MM.1S (cell line): ENCODE data around the gene TEX264.

Experiments
- DNase-seq: peaks from one replicate; pipeline ENCODE4 v3.0.0-alpha.2; 2015
- H2AFZ ChIP-seq: fragments of 300-600 bp; sonication (generic); 2 replicates; pipeline ENCODE4 v1.6.0; 2016; ENCODE audit warnings: antibody characterized with exemption, low read length
- H3F3A ChIP-seq: fragments of 300-600 bp; sonication (generic); 2 replicates; pipeline ENCODE4 v1.6.1; 2016; ENCODE audit warnings: mild to moderate bottlenecking, antibody characterized with exemption, low read length, moderate library complexity, mixed read lengths; ENCODE audit not compliant: insufficient read depth
- H3K27ac ChIP-seq: fragments of 300-600 bp; sonication (generic); 2 replicates; pipeline ENCODE4 v1.5.1; 2016; ENCODE audit warnings: mild to moderate bottlenecking, low read length
- H3K27me3 ChIP-seq: fragments of 300-600 bp; sonication (generic); replicated peaks from 2 replicates; pipeline ENCODE4 v1.6.0; 2016; ENCODE audit warnings: low read length; ENCODE audit not compliant: insufficient read depth
- H3K36me3 ChIP-seq: fragments of 300-600 bp; sonication (generic); replicated peaks from 2 replicates; pipeline ENCODE4 v1.6.1; 2016; ENCODE audit warnings: mild to moderate bottlenecking, low read length, mixed read lengths; ENCODE audit not compliant: insufficient read depth
- H3K4me1 ChIP-seq: fragments of 300-600 bp; sonication (generic); 2 replicates; pipeline ENCODE4 v1.6.1; 2016; ENCODE audit warnings: low read length, mixed read lengths
- H3K4me2 ChIP-seq: fragments of 300-600 bp; sonication (generic); 2 replicates; pipeline ENCODE4 v1.6.0; 2016; ENCODE audit warnings: low read depth, low read length
- H3K4me3 ChIP-seq: fragments of 300-600 bp; sonication (generic); 2 replicates; pipeline ENCODE4 v1.5.1; 2016; ENCODE audit warnings: low read length, mixed read lengths
- H3K79me2 ChIP-seq: fragments of 300-600 bp; sonication (generic); 2 replicates; pipeline ENCODE4 v1.6.1; 2016; ENCODE audit warnings: mixed run types, low read length, mixed read lengths
- H3K9ac ChIP-seq: fragments of 300-600 bp; sonication (generic); 2 replicates; pipeline ENCODE4 v1.6.1; 2016; ENCODE audit warnings: low read length, mixed read lengths
- H3K9me2 ChIP-seq: fragments of 300-600 bp; sonication (generic); replicated peaks from 2 replicates; pipeline ENCODE4 v1.6.1; 2016; ENCODE audit warnings: mild to moderate bottlenecking, low read length, mixed read lengths; ENCODE audit not compliant: insufficient read depth
- H3K9me3 ChIP-seq: fragments of 300-600 bp; sonication (generic); replicated peaks from 2 replicates; pipeline ENCODE4 v1.6.1; 2016; ENCODE audit warnings: mild to moderate bottlenecking, low read length, mixed read lengths; ENCODE audit not compliant: insufficient read depth
- H4K20me1 ChIP-seq: fragments of 300-600 bp; sonication (generic); 2 replicates; pipeline ENCODE4 v1.6.1; 2016; ENCODE audit warnings: mild to moderate bottlenecking, low read length, moderate library complexity, mixed read lengths; ENCODE audit not compliant: insufficient read depth
- EZH2 ChIP-seq: fragments of 300-600 bp; sonication (generic); optimal IDR thresholded peaks from 2 replicates; pipeline ENCODE3; 2017; ENCODE audit warnings: low read depth, mild to moderate bottlenecking, antibody characterized with exemption, low read length, mixed read lengths
- EZH2phosphoT487 ChIP-seq: fragments of 300-600 bp; sonication (generic); IDR thresholded peaks from 2 replicates; pipeline ENCODE4 v1.6.1; 2018; ENCODE audit warnings: antibody characterized with exemption, low read length
- TF ChIP-seq, protein P1 (sequence below): fragments of 300-600 bp; sonication (generic); IDR thresholded peaks from 2 replicates; pipeline ENCODE4 v1.5.1; 2016; ENCODE audit warnings: antibody characterized with exemption, low read length, mixed read lengths

The TEX264 gene

DNA sequence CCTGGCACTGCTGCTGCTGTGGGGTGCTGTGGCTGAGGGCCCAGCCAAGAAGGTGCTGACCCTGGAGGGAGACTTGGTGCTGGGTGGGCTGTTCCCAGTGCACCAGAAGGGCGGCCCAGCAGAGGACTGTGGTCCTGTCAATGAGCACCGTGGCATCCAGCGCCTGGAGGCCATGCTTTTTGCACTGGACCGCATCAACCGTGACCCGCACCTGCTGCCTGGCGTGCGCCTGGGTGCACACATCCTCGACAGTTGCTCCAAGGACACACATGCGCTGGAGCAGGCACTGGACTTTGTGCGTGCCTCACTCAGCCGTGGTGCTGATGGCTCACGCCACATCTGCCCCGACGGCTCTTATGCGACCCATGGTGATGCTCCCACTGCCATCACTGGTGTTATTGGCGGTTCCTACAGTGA, 38.0 kb downstream of the TEX264 start:
- no peak for DNase-seq
- Histone ChIP-seq H3K36me3 (no peaks in the 10 kb centered on the region), H3K4me1 (no peaks in the 10 kb centered on the region), H3K9me2 (no peaks in the 10 kb centered on the region), H4K20me1 (no peaks in the 10 kb centered on the region), H3K27ac (no peak overlapping the region), H3K4me2 (no peak overlapping the region), H3F3A (no peaks in the 10 kb centered on the region), H3K27me3 (no peaks in the 10 kb centered on the region), H3K9me3 (no peaks in the 10 kb centered on the region), H2AFZ (no peak overlapping the region), H3K9ac (no peak overlapping the region), H3K4me3 (no peak overlapping the region), H3K79me2 (no peaks in the 10 kb centered on the region)
- TF ChIP-seq EZH2: no peak
- TF ChIP-seq EZH2phosphoT487: no peak
- TF ChIP-seq, protein P1, sequence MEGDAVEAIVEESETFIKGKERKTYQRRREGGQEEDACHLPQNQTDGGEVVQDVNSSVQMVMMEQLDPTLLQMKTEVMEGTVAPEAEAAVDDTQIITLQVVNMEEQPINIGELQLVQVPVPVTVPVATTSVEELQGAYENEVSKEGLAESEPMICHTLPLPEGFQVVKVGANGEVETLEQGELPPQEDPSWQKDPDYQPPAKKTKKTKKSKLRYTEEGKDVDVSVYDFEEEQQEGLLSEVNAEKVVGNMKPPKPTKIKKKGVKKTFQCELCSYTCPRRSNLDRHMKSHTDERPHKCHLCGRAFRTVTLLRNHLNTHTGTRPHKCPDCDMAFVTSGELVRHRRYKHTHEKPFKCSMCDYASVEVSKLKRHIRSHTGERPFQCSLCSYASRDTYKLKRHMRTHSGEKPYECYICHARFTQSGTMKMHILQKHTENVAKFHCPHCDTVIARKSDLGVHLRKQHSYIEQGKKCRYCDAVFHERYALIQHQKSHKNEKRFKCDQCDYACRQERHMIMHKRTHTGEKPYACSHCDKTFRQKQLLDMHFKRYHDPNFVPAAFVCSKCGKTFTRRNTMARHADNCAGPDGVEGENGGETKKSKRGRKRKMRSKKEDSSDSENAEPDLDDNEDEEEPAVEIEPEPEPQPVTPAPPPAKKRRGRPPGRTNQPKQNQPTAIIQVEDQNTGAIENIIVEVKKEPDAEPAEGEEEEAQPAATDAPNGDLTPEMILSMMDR: no peak

DNA sequence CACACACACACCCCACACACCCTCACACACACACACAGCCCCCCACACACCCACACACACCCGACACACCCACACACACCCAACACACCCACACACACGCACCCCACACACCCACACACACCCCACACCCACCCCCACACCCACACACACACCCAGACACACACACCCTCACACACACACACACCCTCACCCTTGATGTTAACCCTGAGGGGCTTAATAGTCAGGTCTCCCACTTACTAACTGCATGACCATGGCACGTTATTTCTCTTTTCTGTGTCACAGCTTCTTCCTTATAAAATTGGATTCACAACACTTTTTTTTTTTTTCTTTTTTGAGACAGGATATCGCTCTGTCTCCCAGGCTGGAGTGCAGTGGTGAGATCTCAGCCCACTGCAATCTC, 38.6 kb downstream of the TEX264 start:
- Histone ChIP-seq H3K4me3 (no peak overlapping the region), H3K9ac (no peak overlapping the region), H3K4me2 (no peak overlapping the region), H3K9me2 (no peaks in the 10 kb centered on the region), H3K27ac (no peak overlapping the region), H3K4me1 (no peaks in the 10 kb centered on the region), H3K36me3 (no peaks in the 10 kb centered on the region), H4K20me1 (no peaks in the 10 kb centered on the region), H2AFZ (no peak overlapping the region), H3F3A (no peaks in the 10 kb centered on the region), H3K79me2 (no peaks in the 10 kb centered on the region), H3K9me3 (no peaks in the 10 kb centered on the region), H3K27me3 (no peaks in the 10 kb centered on the region)
- TF ChIP-seq EZH2 (no peak), EZH2phosphoT487 (no peak)
- TF ChIP-seq, protein P1: no peak
- DNase-seq: no peak

DNA sequence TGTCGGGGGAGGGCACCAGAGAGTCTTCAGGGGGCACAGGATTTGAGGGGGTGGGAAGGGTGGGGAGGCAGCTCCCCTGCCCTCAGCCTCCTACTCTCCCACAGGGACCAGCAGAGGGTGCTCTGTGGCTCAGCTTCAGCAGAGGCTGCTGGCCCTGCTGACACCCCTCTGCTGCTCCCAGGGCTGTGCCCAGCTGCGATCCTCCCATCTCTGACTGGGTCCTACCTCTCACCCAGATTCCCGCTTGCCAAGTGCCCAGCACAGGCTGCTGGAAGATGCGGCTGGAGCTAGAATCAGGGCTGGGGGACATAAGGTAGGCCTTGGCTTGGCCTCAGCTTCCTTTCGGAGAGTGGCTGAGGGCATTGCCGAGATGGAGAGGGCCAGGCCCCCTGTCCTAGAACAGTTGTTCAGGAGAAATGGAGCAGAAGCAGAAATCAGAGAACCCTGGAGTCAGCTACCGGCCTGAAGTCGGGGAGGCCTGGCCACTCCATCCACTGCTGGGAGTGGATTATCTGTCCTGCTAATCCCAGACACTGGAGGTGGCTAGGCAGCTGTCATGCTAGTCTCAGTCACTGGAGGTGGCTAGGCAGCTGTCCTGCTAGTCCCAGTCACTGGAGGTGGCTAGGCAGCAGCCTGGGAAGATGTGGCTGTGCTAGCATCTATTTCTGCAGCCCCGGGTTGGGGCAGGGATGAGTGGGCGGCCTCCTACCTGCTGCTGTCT, 39.7 kb downstream of the TEX264 start:
- H2AFZ ChIP-seq: no peak overlapping the region
- H3K4me1 ChIP-seq: no peaks in the 10 kb centered on the region
- H3K4me3 ChIP-seq: no peak overlapping the region
- no peaks in the 10 kb centered on the region for H3K36me3 ChIP-seq
- H3K9me2 ChIP-seq: no peaks in the 10 kb centered on the region
- no peaks in the 10 kb centered on the region for H3K27me3 ChIP-seq
- H3K27ac ChIP-seq: no peak overlapping the region
- H3K9ac ChIP-seq: no peak overlapping the region
- no peaks in the 10 kb centered on the region for H3F3A ChIP-seq
- H3K79me2 ChIP-seq: no peaks in the 10 kb centered on the region
- TF ChIP-seq EZH2phosphoT487 (no peak), EZH2 (no peak)
- TF ChIP-seq, protein P1: no peak; the same call in 1 of the 2 replicates
- no peaks in the 10 kb centered on the region for H4K20me1 ChIP-seq
- no peak overlapping the region for H3K4me2 ChIP-seq
- no peaks in the 10 kb centered on the region for H3K9me3 ChIP-seq
- no peak for DNase-seq
